Renal cortex interstitium (tissue), 11 donors: ENCODE results near the gene IRF5. TPM values are rescaled to one million over a fixed set of nuclear protein-coding genes. Genes with fewer than 3 reads are reported as not detected.
A peak's percentile ranks its signal among the peaks of the same experiment; 100 is the strongest.
"Not testable (repeated sequence)": the region's sequence is repeated elsewhere in the genome, so short reads cannot be mapped to it uniquely, and the experiment has no call there.

Source experiments
- DNase-seq, 11 donors: peaks; one replicate each; pipeline ENCODE4 v3.0.0-alpha.2; 2013; ENCODE audit warnings: low read depth in 9 of 11, low spot score in 4 of 11; ENCODE audit errors: extremely low read depth in 1 of 11
- polyA plus RNA-seq, 3 donors: library from polyadenylated mRNA; unstranded; fragments of 120-200 nt; gene quantifications; one replicate each; pipeline ENCODE4 v1.2.1, GENCODE V29; 2013; ENCODE audit not compliant: insufficient read length in 3 of 3

Gene IRF5
- polyA plus RNA-seq, 3 donors: 7.3 to 10.3 (median 9.1) TPM

GRCh38 chr7:128903621-128904361 lies 33.9 kb upstream of the IRF5 start:
- DNase-seq: no peak

- no peak for DNase-seq
These were observed 33.1 kb upstream of the IRF5 start for GRCh38 chr7:128904381-128905197.

- DNase-seq: no peak
These were observed 31.5 kb upstream of the IRF5 start for GRCh38 chr7:128906001-128906765.

- no peak for DNase-seq
These were observed 30.8 kb upstream of the IRF5 start for GRCh38 chr7:128906766-128907559.

- DNase-seq: no peak
These were observed 28.7 kb upstream of the IRF5 start for GRCh38 chr7:128908750-128909624.

- peak in 4 of 11 donors; percentile 62 to 79 (median 72) for DNase-seq
These were observed 27.8 kb upstream of the IRF5 start for GRCh38 chr7:128909625-128910568.

GRCh38 chr7:128910569-128910945 lies 27.2 kb upstream of the IRF5 start, which contains the start of gene KCP:
TSS of gene KCP (minus strand) at chr7:128910709. CDS start at chr7:128910676, 33 bp downstream.
- no peak for DNase-seq

- peak in 6 of 11 donors; percentile 47 to 75 (median 70) for DNase-seq
These were observed 26.2 kb upstream of the IRF5 start for GRCh38 chr7:128911423-128912031.

GRCh38 chr7:128912281-128912680 lies 25.4 kb upstream of the IRF5 start:
- no peak for DNase-seq

GRCh38 chr7:128912709-128913495 lies 24.8 kb upstream of the IRF5 start:
- not testable (repeated sequence) for DNase-seq

- no peak for DNase-seq
These were observed 23.7 kb upstream of the IRF5 start for GRCh38 chr7:128913870-128914565.

- no peak for DNase-seq
These were observed 23.1 kb upstream of the IRF5 start for GRCh38 chr7:128914566-128915151.

GRCh38 chr7:128915271-128915819 lies 22.4 kb upstream of the IRF5 start:
- DNase-seq: no peak

- no peak for DNase-seq
These were observed 21.7 kb upstream of the IRF5 start for GRCh38 chr7:128915841-128916642.
